DMS53 treated with DMSO at 0.1 percent for 48 hours (cell line): ENCODE data around the gene MSH5.
A peak's percentile ranks its signal among the peaks of the same experiment; 100 is the strongest.
"Not testable (repeated sequence)": the region's sequence is repeated elsewhere in the genome, so short reads cannot be mapped to it uniquely, and the experiment has no call there.

Experiments used
- DNase-seq: peaks from one replicate; lab custom pipeline; 2025; ENCODE audit not compliant: unreplicated experiment; lab: John Stamatoyannopoulos, UW

MSH5 gene

DNA sequence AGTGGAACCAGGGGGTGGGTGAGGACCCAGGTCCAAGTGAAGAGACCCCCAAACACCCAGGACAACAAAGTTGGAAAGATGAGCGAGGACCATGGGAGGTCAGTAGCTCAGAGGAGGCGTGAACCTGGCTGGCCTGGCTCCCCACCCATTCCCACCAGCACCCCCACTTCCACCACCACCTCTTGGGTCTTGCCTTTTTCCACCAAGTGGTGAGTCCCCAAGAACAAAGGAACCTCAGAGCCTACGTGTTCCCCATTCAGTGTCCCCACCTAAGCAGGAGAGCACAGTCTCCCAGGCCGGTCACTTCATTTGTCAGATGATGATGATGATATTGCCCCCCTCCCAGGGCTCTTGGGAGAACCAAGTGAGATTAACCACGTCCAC is 37.9 kb downstream of the MSH5 start:
- no peak for DNase-seq

DNA sequence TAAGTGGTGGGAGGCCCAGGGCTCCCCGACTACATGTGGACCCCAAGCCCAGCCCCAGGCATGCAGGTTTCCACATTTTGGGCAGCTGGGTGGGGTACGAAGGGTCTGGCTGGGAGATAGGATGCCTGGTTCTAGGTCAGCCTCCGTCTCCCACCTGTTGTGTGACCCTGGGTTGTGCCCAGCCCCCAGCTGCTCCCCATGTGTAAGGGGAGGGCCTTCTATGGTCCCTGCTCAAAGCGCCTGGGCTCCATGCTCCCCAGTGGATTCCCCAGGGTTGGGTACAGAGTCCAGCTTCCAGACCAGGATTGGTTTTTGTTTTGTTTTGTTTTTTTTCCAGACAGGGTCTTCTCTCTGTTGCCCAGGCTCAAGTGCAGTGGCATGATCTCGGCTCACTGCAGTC is 38.4 kb downstream of the MSH5 start:
- DNase-seq, result no peak

DNA sequence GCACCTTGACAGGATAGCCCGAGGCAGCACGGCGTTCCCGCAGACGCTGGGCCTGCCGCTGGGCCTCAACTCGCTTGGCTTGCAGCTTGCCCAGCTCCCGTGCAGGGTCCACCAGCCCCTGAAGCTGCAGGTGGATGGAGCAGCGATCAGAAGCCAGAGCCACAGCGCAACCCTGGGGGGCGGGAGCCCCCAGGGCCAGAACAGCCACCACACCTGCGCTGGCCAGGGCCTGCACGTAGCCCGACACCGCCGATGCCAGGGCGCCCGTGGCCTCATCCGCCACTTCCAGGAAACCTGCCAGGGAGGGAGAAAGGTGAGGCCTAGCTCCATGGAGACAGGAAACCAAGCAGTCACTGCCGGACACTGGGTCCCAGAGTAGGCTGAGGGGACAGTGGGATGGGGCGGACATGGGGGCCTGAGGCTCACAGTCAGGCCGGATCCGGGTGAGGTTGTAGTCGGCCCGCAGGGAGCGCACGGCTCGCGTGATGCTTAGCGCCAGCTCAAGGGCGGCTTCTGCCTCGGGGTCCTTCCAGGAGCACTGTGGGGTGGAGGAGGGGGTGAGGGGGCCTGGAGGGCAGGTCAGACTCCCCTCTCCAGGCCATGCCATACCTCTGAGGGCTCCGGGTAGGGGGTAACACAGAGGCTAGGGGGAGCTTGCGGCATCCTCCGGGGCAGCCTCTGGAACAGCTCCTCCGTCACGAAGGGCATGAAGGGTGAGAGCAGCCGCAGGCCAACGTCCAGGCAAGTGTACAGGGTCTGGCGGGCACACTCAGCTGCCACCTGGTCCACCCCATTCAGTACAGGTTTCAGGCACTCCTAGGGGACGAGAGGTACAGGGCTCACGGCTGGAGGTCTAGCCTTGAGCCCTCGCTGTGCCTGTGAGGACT is 39.4 kb downstream of the MSH5 start:
- DNase-seq, result no peak

DNA sequence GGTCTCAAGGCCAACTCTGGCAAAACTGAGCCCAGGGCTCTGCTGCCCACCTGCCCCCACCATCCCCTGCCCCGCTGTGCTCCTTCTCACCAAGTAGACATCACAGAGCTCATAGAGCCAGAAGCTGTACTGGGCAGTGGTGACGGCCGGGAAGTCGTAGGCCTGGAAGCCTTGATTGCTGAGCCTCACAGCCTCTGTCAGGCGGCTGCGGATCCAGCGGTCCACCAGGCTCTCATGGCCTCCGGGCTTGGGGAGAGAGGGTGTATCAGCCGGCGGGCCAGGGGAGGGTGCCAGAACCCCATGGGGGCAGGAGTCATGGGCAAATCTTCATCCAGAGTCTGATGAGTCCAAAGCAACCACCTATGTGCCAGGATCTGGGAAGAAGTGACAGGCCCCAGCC is 40.1 kb downstream of the MSH5 start:
- DNase-seq, result no peak

DNA sequence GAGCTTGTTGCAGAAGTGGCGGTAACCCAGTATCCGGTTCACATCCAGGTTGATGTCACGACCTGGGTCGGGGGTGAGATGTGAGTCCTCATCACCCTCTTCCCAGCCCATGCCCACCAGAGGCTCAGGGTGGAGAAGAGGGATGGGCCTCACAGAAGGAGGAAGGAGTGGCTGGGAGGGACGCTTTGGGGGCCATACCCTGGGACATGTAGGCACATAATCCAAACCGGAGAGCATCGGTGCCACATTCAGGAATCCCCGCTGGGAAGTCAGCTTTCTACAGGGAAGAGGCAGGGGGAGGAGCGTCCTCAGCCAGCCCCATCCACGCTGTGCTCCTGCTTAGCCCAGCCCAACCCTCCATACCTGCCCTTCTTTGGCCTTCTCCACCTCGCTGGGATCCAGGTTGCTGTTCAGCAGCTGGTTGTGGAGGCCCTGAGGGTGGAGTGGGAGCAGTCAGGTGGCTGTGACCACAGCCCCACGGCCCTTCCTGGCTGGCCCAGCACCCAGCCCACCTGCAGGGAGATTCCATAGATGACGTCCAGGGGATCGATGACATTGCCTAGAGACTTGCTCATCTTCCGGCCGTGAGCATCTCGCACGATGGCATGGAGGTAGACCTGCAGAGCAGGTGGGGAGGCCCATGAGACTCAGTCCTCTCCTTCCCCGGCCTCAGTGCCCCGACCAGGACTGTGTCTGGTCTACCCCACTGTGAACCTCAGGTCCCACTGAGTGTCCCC is 40.9 kb downstream of the MSH5 start:
- no peak for DNase-seq

DNA sequence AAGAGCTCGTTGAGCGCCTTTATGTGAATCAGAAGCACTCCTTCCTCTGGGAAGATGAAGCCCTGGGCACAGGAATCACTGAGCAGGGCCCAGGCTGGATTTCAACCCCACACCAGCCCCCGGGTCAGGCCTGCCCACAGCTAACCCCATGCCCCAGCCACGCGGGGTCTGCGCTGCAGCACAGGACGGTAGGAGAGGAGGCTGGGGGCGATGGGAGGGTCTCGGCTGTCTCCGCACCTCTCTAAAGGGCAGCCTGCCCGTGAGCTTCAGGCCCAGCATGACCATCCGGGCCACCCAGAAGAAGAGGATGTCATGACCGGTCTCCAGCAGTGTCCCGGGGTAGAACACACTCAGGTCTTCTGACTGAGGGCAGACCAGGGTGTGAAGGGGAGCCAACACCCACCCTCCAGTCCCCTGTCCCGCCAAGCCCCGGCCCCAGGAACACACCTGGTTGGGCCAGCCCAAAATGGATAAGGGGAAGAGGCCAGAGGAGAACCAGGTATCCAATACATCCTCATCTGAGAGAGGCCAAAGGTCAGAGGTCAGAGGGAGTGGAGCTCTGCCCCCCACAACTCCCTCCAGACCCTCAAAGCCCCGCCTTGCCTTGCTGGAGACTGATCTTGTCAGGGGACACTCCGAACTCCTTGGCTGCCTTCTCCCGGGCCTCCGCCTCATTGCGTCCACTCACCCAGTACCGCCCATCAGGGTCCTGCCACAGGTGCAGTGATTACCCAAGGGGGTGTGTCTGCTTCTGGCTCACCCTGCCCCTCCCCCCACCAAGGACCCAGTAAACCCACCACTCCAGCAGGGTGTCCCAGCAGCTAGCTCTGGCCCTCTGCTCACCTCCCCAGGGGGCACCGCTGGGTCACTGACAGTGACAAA is 41.7 kb downstream of the MSH5 start:
- DNase-seq, result no peak

DNA sequence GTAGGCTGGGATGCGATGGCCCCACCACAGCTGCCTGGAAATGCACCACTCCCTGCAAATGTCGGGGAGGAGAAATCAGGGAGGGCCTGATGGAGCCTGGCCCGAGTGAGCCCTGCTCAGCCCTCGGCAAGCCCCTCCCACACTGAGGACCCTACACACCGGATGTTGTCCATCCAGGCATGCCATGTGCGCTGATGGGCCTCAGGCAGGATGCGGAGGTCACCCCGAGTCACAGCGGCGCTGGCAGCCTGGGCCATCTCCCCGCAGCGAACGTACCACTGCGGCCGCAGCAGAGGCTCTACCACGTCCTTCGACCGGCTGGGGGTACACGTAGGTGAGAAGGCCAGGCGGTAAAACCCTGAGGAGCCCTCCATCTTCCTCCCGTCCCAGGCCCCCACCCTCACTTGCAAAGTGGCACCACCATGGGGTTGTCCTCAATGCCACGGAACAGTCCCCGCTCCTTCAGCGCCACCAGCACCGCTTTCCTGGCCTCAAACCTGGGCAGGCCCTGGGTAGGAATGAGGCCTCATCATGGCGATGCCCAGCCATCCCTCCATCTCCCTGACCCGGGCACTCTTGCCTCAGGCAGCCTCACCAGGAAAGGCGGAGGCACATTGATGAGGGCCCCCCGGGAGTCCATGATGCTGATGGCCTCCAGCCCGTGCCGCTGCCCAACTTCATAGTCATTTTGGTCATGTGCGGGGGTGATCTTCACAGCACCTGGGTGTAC is 42.5 kb downstream of the MSH5 start:
- DNase-seq, result no peak

DNA sequence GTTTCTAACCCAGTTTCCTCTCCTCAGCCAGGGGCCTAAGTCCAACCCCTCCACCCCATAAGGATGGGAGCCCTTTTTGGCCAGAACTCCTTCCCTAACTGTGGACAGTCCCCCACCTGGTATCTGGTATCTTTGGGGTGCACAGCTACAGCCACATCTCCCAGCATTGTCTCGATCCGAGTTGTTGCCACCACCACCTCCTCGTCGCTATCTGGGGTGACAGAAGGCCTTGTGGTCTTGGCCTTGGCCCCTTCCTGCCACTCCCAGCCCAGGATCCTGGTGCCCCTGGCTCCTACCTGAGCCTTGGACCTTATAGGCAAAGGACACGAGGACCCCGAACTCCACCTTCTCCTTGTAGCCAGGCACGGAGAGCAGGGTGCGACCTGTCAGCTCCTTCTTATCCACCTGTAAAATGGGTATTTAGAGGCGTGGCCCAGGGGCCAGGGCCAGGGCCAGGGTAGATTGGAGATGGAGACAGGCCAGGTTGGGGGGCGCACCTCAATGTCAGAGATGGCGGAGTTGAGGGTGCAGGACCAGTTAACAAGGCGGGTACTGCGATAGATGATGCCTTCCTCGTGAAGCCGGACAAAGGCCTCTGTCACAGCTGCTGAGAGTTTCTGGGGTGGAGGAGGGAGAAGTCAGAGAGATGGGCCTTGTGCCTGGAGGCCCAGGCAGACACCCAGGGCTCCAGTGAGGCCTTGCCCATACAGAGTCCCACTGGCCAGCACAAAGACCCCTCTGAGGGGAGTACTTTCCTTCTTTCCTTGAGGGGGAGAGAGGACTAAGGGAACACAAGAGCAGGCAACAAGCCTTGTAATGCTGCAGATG is 44.5 kb downstream of the MSH5 start:
- DNase-seq, result no peak

DNA sequence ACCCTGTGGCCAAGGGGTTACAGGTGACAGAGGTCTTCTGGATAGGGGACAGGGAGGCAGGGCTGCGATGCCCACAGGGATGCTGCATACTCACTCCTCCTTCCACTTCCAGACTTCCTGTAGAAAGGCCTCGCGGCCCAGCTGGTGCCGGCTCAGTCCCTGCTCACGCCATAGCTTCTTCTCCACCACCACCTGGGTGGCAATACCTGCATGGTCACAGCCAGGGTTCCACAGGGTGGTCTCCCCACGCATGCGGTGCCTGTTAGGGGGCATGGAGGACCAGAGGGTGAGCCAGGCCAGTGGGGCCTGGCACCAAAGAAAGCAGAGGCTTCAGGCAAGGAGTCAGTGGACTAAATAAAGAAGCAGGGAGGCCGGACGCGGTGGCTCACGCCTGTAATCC is 45.7 kb downstream of the MSH5 start:
- no peak for DNase-seq

DNA sequence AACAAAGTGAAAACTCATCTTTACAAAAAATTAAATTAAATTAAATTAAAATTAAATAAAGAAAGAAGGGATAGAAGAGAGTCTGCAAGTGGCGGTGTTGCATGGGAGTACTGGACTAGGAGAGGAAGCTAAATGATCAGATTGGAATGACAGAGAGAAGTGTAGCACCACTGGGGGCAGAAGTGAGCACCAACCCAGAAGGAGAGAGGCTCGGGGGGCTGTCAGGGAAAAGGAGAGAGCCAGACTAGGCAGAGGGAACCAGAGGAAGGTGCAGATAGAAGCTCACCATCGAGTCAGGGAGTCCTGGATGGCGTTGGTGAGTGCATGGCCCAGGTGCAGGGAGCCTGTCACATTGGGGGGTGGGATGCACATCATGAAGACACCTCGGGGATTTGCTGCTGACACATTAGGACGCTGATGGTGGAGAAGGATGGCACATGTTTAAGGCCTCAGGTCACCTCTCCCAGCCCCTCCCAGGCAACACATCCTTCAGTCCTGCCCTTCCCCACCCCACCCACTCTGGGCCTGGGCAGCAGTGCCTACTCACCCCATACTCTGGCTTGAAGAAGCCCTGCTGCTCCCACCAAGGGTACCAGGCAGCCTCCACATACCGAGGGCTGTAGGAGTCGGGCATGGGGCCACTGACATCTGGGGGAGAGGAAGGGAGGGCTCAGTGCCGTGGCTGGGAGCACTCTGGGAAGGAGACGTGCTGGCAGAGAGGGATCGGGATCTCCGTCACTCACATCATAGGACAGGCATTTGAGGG is 51.7 kb downstream of the MSH5 start:
- DNase-seq, result no peak

DNA sequence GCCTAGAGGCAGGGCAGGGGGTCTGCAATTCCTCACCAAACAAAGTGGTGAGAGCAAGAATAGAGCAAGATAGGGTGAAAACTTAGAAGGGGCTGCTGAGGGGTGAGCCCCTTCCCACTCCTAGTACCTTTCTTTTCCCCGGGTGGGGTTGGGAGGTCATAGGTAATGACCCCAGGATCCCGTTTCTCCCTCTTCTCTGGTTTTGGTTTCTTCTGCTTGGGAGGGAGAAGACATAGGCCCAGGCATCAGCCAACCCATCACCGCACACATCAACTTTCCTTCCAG is 52.2 kb downstream of the MSH5 start:
- DNase-seq, result no peak

DNA sequence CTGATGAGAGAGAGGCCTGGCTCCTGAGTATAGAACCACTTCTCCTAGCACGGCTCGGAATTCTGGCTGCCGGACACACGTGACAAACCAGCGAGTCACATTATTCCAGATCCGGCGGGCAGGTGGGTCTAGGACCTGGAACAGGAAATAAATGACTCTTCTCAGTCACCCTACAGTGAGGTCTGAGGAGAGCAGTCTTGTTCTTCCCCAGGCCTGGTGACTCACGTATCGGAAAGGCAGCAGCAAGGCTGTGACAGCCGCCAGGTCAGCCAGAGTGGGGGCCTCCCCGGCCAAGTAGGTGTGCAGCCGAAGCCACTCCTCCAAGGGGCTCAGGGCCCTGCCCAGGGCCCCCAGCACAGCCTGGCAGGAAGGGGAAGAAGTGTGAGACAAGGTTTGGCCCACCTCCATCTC is 53.0 kb downstream of the MSH5 start:
- no peak for DNase-seq

DNA sequence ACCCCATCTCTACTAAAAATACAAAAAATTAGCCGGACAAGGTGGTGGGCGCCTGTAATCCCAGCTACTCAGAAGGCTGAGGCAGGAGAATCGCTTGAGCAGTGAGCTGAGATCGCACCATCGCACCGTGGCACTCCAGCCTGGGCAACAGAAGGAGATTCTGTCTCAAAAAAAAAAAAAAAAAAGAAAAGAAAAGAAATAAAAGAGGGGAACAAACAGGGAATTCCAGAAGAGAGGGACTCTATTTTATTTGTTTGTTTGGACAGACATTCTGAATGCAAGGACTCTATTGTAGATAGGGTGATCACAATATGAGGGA is 54.1 kb downstream of the MSH5 start:
- DNase-seq, result not testable (repeated sequence)

DNA sequence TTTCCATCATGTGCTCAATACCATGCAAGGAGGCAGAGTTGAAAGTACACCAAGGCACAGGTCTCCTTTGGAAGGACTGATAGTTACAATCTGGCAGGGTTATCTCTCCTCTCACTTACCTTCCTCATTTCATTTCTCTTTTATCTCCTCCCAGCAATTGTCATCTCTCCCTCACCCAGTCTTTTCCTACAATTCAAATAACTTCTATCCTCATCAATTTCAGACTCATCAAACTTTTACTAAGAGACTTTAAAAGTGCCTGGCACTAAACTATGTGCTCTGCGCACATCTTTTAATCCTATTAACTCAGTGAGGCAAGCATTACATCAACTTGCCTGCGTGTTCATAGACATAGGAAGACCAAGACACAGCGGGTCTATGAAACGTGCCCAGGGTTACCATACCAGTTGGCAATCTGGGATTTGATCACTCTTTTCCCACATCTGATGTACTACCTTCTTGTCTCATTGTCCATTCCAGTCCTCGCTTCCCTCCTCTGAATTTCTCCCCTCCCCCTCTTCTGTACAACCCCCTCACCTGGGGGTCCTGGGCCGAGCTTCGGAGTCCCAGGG is 54.6 kb downstream of the MSH5 start:
- peak; percentile 8 for DNase-seq

DNA sequence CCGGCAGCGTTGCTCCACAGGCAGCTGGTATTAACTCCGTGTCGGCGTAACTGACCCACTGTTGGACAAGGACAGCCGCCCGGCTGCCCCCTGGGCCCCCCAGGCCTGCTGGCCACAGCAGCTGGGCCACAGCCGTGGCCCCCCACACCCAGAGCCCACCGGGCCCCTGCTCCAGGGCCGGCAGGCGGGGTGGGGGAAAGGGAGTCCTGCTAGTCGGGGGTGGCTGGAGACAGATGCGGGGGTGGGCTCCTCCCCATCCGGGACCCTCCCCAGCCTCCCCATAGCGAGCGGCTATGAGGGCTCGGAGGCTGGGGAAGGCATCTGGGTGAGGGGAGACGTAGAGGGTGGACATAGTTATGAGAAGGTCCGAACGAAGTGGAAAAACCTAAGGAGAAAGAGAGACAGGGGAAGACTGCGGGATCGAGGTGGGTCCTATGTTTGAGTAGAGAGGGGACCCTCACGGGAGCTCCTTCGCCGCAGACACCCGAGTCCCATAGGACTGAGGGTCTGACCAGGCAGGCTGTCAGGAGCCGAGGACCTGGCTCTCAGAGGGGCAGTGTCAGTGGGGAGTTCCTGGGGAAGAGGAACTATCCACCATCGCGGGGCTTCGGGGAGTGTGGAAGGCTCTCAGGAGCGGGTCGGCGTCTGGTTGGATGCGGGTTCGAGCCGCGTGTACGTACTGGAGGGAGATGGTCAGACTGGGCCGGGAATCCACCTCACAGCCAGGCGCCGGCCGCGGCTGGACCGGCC is 55.2 kb downstream of the MSH5 start:
- peak; percentile 27 for DNase-seq

DNA sequence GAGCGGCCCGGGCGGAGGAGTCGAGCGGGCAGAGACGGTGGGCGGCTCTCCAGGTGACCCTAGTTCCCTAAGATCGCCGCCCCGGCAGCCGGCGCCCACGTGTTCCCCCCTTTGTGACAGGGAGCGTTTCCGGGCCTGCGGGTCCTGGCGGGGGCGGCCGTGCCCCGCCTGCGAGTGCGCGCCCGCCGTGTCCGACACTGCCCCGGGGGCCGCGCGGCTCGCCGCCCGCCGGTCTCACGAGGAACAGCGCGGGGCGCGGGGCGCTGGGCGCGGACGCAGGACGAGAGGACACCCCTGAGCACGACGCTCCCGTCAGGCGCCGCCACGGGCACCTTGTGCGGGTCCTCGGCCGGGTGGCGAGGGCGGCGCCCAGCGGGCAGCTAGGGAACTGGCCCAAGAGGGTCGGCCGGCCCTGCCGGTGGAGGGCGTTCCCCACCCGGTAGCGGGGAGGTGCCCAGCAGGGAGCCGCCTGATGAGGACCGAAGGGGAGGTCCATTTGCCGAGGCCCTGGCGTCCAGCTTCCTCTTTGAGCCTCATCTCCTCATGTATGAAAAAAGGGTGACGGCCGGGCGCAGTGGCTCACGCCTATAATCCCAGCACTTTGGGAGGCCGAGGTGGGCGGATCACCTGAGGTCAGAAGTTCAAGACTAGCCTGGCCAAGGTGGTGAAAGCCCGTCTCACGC is 56.0 kb downstream of the MSH5 start, which contains the start of gene VARS1:
TSS of gene VARS1 (minus strand) at position 137 of the 683 bp plus-strand sequence. CDS start 535 bp downstream, outside the sequence.
- DNase-seq, result peak; percentile 95

DNA sequence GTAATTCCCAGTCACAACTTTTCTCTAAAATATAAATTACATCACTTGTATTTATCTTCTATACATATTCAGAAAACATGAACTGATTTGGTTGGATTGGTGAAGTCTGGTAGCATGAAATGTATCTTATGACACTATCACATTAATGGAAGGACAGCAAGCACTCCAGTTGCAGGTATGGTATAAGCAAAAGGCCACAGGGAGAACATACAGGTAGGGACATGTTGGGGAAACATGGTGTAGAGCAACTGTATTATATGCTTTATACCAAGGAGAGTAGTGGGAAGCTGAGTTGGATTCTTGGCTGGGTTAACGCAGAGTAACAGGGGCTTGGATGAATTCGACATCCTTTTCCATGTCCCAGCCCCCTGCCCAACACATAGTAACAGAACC is 57.2 kb downstream of the MSH5 start:
- DNase-seq, result no peak

DNA sequence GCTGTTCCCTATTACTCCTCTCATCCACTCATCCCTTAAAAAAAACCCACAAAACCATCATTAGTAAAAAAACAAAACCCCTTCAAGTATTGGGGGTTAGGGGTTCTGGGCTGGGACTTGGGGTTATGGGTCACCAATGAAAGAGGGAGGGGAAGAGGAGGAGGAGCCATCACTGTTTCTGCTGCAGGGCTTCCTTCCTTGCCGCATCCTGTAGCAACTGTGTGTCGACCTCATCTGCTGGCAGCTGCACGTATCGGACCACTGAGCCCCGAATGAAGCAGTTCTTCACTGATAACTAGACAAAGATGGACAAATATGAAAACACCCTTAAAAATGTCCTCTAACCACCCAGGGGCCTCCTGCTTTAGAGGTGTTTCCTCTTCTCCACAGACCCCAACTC is 57.8 kb downstream of the MSH5 start:
- DNase-seq, result no peak
